Inflammatory macrophage (primary cell): ENCODE measurements around the gene DAD1.
A peak's percentile ranks its signal among the peaks of the same experiment; 100 is the strongest.

ENCODE experiments used
- DNase-seq, 2 donors: peaks; one replicate each; pipeline ENCODE4 v3.0.0-alpha.2; 2020 to 2022

The DAD1 gene

GRCh38 chr14:22535126-22535525 lies 53.9 kb downstream of the DAD1 start:
- DNase-seq, result no peak

- no peak for DNase-seq
Observed at GRCh38 chr14:22534547-22534946, 54.5 kb downstream of the DAD1 start.

DNA sequence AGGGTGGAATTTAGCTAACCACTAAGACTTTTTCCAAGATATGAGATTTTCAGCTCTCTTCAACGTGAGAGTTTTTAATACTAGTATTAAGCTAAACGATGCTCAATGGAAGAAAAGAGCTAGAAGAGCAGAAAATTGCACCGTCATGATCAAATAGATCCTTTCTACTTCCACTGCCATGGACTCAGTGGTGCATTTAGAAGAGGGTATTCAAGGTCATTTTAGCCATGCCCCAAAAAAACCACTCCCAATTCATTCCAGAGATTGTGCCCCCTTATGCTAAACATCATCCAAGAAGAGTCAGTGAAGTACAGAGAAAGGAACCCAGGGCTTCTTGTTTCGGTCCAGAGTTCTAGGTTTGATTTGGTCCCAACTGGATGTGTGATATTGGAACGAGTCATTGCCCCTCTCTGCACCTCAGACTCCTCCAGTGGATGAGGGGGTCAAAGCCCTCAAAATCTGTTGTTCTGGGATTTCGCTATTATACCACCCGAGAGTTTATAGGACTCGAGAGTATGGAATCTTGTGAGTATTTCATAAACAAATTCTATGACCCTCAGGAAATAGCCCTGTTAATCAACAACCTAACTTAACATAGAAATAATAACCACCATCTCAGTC lies 55.2 kb downstream of the DAD1 start:
- DNase-seq, result no peak

- DNase-seq, result no peak
Observed at GRCh38 chr14:22533057-22533704, 55.8 kb downstream of the DAD1 start.

DNA sequence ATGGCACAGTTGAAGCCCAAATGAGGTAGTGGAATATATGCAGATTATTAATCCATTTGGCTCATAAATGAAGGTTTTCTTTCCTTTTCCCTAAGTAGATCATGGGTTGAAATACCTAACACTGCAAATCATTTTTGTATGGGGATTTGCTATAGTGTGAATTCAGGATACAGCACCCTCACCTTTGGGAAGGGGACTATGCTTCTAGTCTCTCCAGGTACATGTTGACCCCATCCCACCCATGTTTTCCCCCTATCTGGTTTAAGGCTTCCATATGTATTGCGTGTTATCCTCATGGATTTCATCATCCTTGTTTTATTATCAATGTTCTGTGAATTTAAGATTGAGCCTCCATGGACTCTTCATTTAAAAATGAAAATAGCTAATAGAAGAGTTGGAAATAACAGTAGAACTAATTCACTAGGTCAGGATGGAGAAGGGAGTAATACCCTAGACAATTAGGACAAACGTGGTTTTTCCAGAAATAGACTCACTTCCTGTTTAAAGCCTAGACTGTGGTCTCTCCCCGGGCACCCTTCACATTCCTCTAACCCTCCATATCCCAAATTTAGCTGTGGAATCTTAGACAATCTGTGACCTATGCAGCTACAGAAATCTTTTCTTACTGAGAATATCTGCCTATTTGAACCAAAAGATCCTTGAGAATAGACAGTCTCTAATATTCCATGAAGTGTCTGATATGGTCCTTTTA lies 56.5 kb downstream of the DAD1 start:
- DNase-seq, result no peak

DNA sequence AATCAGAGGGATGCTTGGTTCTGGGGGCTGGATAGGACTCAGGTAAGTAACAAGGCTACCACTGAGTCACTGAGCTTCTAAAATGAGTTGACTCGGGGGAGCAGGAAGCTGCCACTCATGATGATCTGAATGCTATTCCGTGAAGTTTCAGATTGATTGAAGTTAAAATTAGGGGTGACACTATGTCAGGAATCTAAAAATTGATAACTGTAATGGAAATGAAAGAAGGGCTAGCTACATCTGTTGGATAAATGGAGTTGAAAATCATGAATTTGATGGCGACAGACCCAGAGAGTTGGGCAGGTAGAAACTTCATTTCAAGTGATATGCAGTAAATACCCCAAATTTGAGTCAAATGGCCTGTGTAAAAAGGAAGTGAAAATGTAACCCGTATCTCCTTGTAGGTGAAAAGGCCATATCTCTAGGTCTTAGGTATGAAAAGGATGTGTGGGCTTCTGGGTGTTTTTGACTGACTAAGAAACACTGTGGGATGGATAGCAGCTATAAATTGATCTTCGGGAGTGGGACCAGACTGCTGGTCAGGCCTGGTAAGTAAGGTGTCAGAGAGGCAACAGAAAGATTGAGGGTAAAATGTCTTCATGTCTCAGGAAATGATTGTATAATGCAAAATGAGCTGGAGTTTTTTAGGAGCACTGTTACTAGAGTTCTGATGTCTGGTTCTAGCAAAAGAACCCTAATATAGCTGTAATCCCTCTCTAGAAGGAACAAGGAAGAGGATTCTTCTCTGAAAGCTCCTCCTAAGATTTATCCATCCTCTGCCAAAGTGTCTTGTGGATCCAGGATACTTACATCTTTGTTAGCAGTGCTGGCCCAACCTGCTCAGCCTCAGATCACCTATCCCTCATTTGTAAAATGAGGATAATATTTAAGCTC lies 57.3 kb downstream of the DAD1 start:
- no peak for DNase-seq

DNA sequence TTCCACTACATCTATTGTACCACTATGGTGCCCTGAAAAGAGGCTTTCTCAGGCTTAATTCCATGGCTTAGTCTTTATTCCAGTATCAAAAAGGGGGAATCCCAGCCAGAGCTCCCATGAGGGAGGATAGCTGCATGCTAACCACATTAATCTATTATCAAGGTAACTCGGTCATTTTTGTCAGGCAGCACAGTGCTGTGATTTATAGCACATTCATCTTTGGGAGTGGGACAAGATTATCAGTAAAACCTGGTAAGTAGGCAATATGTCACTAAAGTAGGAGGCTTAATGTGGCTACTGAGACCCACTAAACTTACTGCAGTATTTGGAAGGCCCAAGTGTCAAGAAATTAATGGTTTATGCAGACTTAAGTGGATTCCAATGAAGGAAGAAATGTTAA lies 58.9 kb downstream of the DAD1 start:
- no peak for DNase-seq

- DNase-seq, result no peak
Observed at GRCh38 chr14:22526744-22527143, 62.3 kb downstream of the DAD1 start.

GRCh38 chr14:22526218-22526617 lies 62.8 kb downstream of the DAD1 start:
- no peak for DNase-seq

GRCh38 chr14:22524784-22525161 lies 64.3 kb downstream of the DAD1 start:
- no peak for DNase-seq

DNA sequence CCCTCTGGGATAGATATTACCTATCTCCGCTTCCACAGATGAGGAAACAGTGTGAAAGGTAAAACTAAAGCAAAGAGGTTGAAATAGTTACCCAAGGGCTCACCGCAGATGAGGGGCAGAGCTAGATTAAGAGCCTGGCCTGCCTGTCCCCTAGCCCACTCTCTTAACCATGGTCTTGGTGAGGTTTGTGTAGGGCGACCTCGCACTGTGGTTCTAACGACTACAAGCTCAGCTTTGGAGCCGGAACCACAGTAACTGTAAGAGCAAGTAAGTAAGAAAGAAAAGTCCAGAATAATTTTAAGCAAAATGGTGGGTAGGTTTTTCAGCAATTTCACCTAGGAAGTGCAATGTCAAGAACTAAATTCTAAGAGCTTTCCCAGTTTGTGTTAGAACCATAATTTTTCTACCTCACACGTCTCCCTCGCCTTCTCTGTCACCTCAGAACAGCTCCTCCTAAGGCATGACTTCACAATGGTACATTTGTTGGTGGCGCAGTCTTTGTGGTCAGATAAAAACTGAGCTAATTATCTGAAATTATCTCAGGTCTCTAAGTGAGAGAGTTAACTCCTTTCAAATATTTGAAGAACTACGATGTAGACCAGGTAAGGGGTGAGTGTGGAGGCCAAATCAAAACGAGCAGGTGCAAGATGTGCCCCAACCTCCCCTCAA lies 64.8 kb downstream of the DAD1 start:
- no peak for DNase-seq

- DNase-seq, result no peak
Observed at GRCh38 chr14:22523283-22523682, 65.7 kb downstream of the DAD1 start.

GRCh38 chr14:22522466-22522957 lies 66.5 kb downstream of the DAD1 start:
- no peak for DNase-seq

DNA sequence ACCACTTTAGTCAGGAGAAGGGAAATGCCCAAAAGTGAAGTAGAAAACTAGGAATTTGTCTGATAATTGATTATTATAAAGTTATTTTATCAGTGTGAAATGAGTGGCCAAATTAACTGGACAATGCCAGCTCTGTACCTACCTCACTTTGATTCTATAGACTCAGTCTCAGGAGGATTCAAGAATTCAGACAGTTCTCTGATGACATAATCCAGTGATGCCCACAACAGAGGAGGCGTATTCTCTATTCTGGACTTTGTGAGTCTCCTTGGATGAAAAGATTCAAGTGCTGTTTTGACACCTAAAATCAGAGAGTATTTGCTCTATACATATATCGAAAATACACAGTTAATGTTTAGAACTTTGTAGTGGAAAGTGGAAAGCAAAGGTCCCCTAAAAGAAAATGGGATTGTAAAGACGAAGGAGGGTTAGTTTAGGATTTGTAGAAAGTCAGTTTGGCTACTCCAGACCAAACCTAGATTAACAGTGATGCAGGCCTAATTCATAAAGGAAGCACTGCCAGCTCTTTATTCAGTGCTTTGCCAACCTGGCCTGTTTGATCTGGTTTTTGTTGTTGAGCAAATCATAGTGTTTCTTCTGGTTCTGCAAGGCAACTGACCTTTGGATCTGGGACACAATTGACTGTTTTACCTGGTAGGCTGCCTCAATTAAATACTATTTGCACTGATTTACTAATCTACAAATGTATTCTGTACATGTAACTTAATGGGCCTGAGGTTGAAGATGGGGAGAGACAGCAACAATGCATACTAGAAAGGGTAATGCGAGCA lies 67.4 kb downstream of the DAD1 start:
- no peak for DNase-seq

DNA sequence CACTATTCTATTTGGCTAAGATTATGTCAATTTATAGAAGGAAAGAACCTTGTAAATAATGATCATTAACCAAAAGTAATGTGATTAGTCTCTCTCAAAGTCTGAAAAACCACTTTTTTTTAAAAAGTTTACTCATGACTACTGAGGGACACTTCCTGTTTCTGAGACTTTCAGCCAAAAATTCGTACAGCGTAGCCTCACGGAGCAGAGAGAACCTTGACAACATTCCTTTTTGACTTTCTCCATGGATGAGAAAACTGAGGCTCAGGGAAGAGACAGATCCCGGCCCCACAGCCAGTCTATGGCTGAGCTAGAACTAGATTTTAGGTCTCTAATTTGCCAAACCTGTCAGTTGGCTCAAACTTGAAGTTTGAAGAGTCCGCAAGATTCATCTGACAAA lies 68.2 kb downstream of the DAD1 start:
- peak; percentile 26 for DNase-seq

DNA sequence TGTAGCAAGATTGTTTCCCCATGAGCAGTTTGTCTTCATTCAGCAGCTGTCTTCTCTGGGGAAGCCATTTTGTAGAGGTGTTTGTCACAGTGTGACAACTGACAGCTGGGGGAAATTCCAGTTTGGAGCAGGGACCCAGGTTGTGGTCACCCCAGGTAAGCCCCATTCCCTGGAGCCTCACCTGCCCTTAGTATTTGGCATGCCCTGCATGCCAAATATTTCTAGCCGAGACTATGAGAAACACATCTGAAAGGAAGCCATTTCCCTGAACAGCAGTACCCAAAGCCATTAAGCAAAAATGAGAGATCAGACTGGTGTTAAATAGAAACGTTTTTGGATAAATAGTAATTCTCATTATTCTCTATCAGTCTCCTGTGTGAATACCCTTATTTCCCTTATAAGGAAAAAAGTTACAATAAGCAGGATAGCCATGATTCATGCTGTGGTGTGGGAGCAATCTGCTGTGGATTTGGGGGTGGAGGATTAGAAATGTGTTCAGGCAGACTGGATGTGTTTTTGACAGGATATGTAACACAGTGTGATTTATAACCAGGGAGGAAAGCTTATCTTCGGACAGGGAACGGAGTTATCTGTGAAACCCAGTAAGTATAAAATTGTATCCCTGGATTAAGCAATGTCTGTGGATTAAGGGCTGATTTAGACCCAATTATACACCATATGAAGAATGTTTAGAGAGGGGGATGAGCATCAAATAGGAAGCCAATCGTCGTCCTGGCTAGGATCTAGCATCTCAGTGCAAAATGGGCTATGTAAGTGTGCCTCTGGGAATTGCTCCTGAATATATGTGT lies 68.9 kb downstream of the DAD1 start:
- no peak for DNase-seq

- DNase-seq, result no peak
Observed at GRCh38 chr14:22518073-22518472, 71.0 kb downstream of the DAD1 start.

GRCh38 chr14:22517117-22517720 lies 71.8 kb downstream of the DAD1 start:
- DNase-seq, result no peak

- no peak for DNase-seq
Observed at GRCh38 chr14:22515929-22516328, 73.1 kb downstream of the DAD1 start.
